K562 (cell line): ENCODE results near the gene SLC16A13. TPM values are rescaled to one million over a fixed set of nuclear protein-coding genes. Genes with fewer than 3 reads are reported as not detected.

Source experiments
- HDAC1 ChIP-seq, 2 experiments: fragments of 450-650 bp; IDR thresholded peaks; 2 replicates each; pipeline ENCODE4 v1.6.1; 2016 to 2017; ENCODE audit warnings: inconsistent platforms in 1 of 2, mild to moderate bottlenecking in 1 of 2, moderate library complexity in 1 of 2
- JUN ChIP-seq, 2 experiments: sonication (generic) in 1 of 2; formaldehyde crosslinking in 1 of 2; IDR thresholded peaks; 2 replicates each; pipeline versions ENCODE4 v1.6.1 to v1.8.0; 2012 to 2022; ENCODE audit warnings: borderline replicate concordance in 2 of 2, mild to moderate bottlenecking in 2 of 2, improper control_type of control experiment in 1 of 2, low read depth in 1 of 2, low read length in 1 of 2, missing genetic modification reagents in 1 of 2
- NCOA4 ChIP-seq: fragments of 450-650 bp; IDR thresholded peaks from 2 replicates; pipeline ENCODE4 v1.6.1; 2018; ENCODE audit warnings: mild to moderate bottlenecking; ENCODE audit not compliant: partially characterized antibody
- NELFE ChIP-seq: IDR thresholded peaks from 2 replicates; pipeline ENCODE4 v1.6.1; 2011; ENCODE audit warnings: mild to moderate bottlenecking; ENCODE audit not compliant: insufficient read depth, insufficient read length
- RBM34 ChIP-seq: fragments of 200-400 bp; formaldehyde crosslinking; IDR thresholded peaks from 2 replicates; pipeline ENCODE4 v1.6.1; 2018; ENCODE audit warnings: low read length, borderline replicate concordance; ENCODE audit not compliant: insufficient read depth
- SUPT5H ChIP-seq: fragments of 450-650 bp; IDR thresholded peaks from 2 replicates; pipeline ENCODE4 v1.6.1; 2016
- ZFP1 ChIP-seq: fragments of 450-650 bp; formaldehyde crosslinking; IDR thresholded peaks from 2 replicates; pipeline ENCODE4 v1.4.0; 2020; ENCODE audit warnings: mild to moderate bottlenecking, mixed read lengths
- ZNF146 ChIP-seq: IDR thresholded peaks from one replicate; pipeline ENCODE4 v1.6.1; 2018; ENCODE audit warnings: missing compliant biosample characterization; ENCODE audit not compliant: unreplicated experiment
- ZNF518B ChIP-seq: fragments of 250-450 bp; sonication (Bioruptor Pico); IDR thresholded peaks from 2 replicates; pipeline ENCODE4 v1.5.0; 2021; ENCODE audit warnings: mild to moderate bottlenecking, moderate library complexity
- polyA plus RNA-seq, 8 experiments: library from polyadenylated mRNA; depleted of rRNA in 4 of 8; stranded (reverse) in 5 of 8; unstranded in 3 of 8; fragments of >200 nt; fragmentation: Nextera tagmentation in 2 of 8; fragmentation: Illumina TruSeq in 1 of 8; extraction: Ambion mirVana in 2 of 8; extraction: Trizol in 1 of 8; gene quantifications; 2 replicates each; pipeline versions ENCODE4 v1.2.1 to v1.2.3, GENCODE V29; 2011 to 2014; ENCODE audit warnings: inconsistent platforms in 1 of 8, missing spikeins in 1 of 8
- total RNA-seq, 7 experiments: library from RNA; depleted of rRNA in 6 of 7; stranded (reverse); fragments of >200 nt in 6 of 7; fragmentation: Illumina TruSeq in 2 of 7; extraction: Trizol in 2 of 7; gene quantifications; 2 replicates each; pipeline versions ENCODE4 v1.2.1 to v1.2.3, GENCODE V29; 2011 to 2021; ENCODE audit warnings: low replicate concordance in 1 of 7

The SLC16A13 gene
- total and polyA plus RNA-seq, 9 of the 15 experiments (the other 6 are each of a cell fraction or from before 2014, with no cell fraction given), result 0.04 to 5.6 (median 0.87) TPM

DNA sequence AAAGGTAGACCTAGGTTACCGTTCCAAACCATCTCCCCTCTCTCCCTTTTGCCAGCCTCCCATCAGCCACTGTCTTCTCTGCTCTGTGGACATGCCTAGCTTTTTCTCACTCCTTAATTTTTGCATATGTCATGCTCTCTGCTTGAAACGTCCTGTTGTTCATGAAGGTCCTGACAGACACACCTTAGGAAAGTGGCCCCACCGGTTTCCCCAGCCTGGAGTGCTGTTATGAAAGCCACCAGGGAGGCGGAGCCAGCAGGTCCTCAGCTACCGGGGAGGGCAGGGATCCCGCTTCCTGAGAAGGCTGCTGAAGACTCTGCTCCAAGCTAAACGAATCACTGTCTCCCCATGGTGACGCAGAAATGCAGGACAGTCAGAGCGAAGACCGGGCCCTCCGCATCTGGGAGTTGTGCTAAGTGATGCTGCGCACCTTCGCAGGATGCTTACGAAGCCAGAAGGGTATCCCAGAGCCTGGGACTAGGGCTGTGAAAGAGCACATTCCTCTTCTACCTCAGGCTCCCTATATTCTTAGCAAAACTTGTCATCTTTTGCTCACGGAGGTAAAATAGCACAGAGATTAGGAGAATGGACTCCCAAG lies 10.4 kb downstream of the SLC16A13 start (continued):
- no peak for TF ChIP-seq ZNF518B (CRISPR knock-in tag)
- TF ChIP-seq RBM34, result no peak
- TF ChIP-seq JUN (IDR thresholded peaks at IDR 0.05; ENCODE audit: borderline replicate concordance, low read depth, low read length), result no peak
- TF ChIP-seq JUN (CRISPR knock-in tag; IDR thresholded peaks at IDR 0.05; ENCODE audit: borderline replicate concordance), result no peak
- no peak for TF ChIP-seq ZFP1 (CRISPR knock-in tag)
- TF ChIP-seq NCOA4, result no peak
- TF ChIP-seq HDAC1 (IDR thresholded peaks at IDR 0.05), result no peak
- TF ChIP-seq SUPT5H, result no peak
- TF ChIP-seq NELFE, result no peak
- no peak for TF ChIP-seq ZNF146 (CRISPR knock-in tag)
